HG02642 (cell line): ENCODE measurements around the gene HSPB1.
"Not testable (repeated sequence)": the region's sequence is repeated elsewhere in the genome, so short reads cannot be mapped to it uniquely, and the experiment has no call there.

ENCODE experiments used
- ATAC-seq: cut with Tn5 transposase; IDR thresholded peaks from one replicate; pipeline ENCODE4 v1.9.1; 2021; ENCODE audit warnings: mild to moderate bottlenecking; ENCODE audit not compliant: unreplicated experiment, poor library complexity

Gene HSPB1

GRCh38 chr7:76281006-76281705 lies 21.3 kb upstream of the HSPB1 start:
- ATAC-seq = no peak

GRCh38 chr7:76281706-76282343 lies 20.6 kb upstream of the HSPB1 start:
- ATAC-seq = no peak

- no peak for ATAC-seq
These were observed 19.9 kb upstream of the HSPB1 start for GRCh38 chr7:76282344-76283253.

DNA sequence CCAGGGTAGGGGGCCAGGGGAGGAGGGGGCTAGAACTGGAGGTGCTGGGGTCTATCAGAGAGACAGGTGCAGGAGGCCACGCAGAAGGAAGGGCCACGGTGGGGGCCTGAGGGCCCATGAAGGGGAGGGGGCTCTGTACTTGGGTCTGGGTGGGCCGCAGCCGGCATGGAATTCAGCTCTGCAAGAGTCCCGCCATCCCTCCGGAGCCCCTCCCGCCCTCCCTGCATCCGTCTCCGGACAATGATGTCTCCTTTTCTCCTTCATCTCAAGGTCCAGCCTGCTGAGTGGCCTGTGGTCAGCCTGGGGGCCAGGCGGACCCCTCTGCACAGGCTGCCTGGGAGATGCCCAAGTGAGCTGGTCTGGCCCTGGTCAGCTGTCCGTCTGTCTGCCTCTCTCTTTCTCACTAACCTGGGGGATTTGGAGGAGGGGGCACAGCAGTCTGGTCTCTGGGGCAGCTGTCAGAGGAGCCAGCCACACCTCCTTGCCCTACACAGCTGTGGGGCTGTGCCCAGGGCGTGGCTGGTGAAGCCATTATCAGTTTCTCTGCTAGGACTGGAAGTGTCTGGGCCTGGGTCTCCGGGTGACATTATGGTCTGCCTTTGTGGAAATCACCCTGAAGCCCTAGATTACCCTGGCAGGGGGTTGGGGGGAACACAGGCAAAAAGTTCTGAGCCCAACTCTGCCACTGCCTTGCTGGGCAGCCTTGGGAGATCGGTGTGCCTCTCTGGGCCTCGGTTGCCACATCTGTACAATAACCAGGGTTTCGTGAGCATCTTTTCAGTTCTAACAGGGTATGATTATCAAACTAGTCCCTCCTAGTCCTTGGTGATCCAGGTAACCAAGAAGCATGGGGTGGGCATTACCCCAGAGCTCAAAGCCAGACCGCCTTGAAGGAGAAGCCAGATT lies 19.0 kb upstream of the HSPB1 start:
- ATAC-seq = no peak

- no peak for ATAC-seq
These were observed 16.7 kb upstream of the HSPB1 start for GRCh38 chr7:76285604-76286374.

GRCh38 chr7:76286842-76287403 lies 15.6 kb upstream of the HSPB1 start:
- ATAC-seq = no peak

DNA sequence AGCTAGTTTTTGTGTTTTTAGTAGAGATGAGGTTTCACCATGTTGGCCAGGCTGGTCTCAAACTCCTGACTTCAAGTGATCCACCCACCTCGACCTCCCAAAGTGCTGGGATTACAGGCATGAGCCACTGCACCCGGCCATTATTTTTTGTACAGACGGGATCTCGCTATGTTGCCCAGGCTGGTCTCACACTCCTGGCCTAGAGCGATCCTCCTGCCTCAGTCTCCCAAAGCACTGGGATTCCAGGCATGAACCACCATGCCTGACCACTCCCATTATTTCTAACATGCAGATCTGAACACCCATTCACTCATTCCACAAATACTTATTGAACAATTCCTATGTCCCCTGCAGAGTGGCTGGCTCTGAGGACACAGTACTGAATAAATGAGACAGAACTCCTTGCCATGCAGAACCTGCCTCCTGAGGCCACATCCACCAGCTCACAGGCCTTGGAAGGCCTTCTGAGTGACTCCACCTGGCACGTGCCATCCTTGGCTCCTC lies 11.6 kb upstream of the HSPB1 start:
- not testable (repeated sequence) for ATAC-seq

DNA sequence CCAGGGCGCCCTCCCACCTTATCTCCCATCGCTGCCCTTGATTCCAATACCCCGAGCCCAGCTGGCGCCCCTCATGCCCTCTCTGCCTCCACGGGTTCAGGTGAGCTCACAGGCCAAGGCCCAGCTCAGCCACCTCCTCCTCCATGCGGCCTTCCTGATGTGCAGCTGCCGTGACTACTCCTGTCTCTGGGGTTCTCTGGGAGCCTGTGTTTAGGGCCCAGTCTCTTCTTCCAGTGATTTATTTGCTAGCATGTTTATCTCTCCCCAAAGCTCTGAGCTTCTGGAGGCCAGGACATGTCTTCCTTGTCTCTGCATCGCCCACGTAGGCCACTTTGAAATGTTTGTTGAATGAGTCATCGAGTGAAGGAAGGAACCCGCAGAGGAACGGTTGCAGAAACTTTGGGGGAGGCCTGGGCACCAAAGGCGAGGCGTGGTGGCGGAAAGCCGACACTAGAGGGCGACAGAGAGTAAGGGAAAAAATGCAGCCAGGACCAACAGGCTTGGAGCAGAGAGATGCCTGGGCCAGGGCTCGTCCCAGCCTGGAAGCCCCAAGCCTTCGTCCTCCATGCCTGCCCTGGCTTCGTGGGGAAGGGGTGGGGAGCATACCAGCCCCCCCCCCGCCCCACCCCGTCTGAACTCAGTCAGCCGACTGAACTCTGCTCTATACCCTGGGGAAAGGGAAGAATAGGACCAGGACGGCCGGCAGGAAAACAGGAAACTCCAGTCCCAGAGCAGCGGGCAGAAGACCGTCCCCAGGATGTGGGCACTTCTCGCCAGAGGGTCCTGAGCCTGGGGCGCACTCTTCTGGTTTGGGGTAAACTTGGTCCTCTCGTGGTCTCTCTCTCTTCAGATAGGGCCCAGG lies 10.9 kb upstream of the HSPB1 start:
- peak; percentile 79 for ATAC-seq

DNA sequence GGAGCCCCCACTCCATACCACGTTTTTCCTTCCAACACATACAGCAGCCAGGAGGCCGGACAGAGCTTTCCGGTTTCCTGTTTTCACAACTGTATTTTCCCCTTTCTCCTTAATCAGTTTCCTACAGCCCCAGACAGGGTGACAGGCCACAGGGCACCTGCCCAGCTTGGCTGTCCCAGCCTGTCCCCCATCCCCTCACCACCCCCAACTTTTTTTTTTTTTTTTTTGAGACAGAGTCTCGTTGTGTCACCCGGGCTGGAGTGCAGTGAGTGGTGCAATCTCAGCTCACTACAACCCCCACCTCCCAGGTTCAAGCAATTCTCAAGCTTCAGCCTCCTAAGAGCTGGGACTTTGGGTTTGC lies 10.3 kb upstream of the HSPB1 start:
- ATAC-seq = peak; percentile 7

- ATAC-seq = not testable (repeated sequence)
These were observed 9.6 kb upstream of the HSPB1 start for GRCh38 chr7:76292911-76293310.

DNA sequence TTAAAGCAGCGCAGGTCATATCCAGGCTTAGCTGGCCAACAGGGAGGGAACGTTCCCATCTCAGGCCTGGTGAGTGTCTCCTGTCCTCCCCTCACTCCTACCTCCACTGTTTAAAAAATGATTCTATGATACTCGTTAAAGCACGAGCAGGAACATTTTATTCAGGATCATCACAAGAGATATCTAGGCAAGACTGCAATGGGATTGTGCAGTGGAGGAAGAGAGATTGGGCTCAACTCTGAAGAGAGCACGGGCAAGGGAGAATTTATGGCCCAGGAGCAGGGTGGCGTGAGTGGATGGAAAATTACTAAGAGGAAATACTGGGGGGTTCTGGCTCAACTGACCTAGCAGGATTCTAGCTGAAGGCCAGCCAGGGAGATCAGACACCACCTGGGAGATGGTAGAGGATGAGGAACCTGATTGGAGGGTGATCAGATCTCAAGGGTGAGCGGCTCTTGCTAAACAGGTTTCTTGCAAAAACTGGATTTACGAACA lies 9.0 kb upstream of the HSPB1 start:
- ATAC-seq = no peak

DNA sequence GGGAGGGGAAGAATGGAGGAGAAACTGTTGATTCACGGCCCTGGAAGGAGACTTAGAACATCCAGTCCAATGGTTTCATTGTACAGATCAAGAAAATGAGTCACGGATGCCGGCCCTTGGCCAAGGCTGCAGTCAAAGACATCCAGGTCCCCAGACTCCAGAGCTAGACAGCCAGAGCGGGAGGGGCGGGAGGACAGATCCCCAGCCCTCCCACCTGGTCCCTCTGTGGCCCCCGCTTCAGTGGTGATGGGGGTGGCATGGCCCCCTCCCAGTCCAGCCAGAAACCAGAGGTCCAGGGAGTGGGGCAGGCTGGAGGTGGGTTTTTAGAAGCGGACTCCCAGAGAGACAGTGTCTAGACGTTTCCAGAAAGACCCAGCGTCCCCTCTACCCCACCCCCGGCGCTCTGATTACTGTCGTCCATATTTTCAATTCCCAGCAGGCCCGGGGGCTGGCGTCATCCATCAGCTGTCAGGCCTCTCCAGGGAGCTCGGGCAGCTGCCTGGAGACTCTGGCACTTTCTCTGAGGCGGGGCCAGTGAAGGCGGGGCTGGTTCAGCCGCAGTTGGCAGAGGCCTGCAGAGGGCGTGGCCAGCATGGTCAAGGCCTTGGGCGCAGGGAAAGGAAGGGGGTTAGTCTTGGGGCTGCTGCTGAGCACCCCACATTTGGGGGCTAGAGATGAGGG lies 8.0 kb upstream of the HSPB1 start:
- no peak for ATAC-seq

DNA sequence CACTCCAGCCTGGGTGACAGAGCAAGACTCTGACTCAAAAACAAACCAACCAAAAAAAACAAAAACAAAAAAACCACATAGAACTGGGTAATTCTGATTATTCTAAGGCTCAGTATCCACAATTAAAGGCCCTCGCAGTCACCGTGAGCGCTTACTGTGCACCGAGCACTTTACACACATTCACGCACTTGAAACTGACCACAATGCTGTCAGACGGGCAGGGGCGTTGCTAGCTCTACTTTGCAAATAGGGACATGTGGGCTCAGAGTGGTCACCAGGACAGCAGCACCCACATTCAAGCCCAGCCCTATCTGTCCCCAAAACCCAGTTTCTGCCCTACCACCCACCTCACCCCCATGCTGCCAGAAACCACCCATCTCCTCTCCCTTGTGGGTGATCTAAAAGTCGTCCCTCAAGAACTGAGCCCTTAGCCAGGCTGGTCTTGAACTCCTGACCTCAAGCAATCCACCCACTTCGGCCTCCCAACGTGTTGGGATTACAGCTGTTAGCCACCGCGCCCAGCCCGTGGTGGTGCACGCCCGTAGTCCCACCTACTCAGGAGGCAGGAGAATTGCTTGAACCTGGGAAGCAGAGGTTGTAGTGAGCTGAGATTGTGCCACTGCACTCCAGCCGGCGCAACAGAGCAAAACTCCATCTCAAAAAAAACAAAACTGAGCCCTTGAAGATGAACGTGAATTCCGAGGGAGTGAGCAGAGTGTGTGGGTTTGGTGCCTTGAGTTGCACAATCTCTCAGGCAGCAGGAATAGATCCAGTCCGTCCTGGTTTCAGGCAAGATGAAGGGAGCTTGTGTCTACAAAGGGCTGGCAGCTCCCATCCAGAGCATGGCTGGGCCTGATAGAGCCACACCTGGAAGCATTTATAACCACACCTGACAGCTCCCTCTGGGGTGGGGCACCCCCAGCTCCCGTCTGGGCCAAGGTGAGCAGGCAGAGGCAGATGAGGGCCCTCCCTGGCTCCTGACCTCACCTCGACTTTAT lies 5.4 kb upstream of the HSPB1 start:
- ATAC-seq = no peak

DNA sequence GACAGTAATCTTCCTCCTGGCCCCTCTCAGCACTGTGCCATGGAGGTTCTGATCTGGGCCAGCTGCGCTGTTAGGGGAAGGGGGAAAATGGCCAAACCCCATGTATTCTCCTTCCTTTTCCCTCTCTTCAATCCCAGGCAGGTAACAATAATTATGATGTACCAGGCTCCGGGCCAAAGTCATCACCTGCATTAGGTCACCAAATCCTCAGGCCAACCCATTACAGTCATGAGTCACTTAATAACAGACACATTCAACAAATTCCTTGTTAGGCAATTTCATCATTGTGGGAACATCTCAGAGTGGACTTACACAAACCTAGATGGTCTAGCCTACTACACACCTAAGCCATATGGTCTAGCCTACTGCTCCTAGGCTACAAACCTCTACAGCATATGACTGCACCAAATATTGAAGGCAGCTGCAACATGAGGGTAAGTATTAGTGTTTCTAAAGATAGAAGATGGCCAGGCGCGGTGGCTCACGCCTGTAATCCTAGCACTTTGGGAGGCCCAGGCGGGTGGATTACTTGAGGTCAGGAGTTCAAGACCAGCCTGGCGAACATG lies 2.2 kb upstream of the HSPB1 start:
- ATAC-seq = no peak

- ATAC-seq = no peak
These were observed 1.5 kb upstream of the HSPB1 start for GRCh38 chr7:76301000-76301399.
